ENCODE results near the gene FZR1.

GRCh38 chr19:3543150-3544057 lies 37.3 kb downstream of the FZR1 start:
- TF ChIP-seq XRCC5 (IDR thresholded peaks at IDR 0.05; ENCODE audit: low read depth, low read length) (no peak), CTCF (IDR thresholded peaks at IDR 0.05 in 2 of 3, conservative IDR thresholded peaks at IDR 0.05 in 1 of 3; ENCODE audit: insufficient read depth in 2 of 3, low read depth in 1 of 3, low read length in 3 of 3) (no peak), TFE3 (CRISPR knock-in tag; IDR thresholded peaks at IDR 0.05) (no peak)
